Activated T-helper 1 cell treated with anti-CD3 and anti-CD28 coated beads, Interleukin-2, amount 50 U/mL, for 16 hours (primary cell): ENCODE results near the gene DOK6.
"Not testable (repeated sequence)": the region's sequence is repeated elsewhere in the genome, so short reads cannot be mapped to it uniquely, and the experiment has no call there.

Experiments used
- DNase-seq, 2 donors: peaks; one replicate each; pipeline ENCODE4 v3.0.0-alpha.2; 2020; ENCODE audit warnings: low read depth in 1 of 2, low spot score in 1 of 2

The DOK6 gene

GRCh38 chr18:69622184-69622583 lies 221.5 kb downstream of the DOK6 start:
- no peak for DNase-seq

- DNase-seq = no peak
Measured at GRCh38 chr18:69622961-69623360, 222.3 kb downstream of the DOK6 start.

- no peak for DNase-seq
Measured at GRCh38 chr18:69626171-69626570, 225.5 kb downstream of the DOK6 start.

GRCh38 chr18:69626643-69627242 lies 226.1 kb downstream of the DOK6 start:
- DNase-seq = no peak

GRCh38 chr18:69628774-69629359 lies 228.2 kb downstream of the DOK6 start:
- DNase-seq = no peak

- no peak for DNase-seq
Measured at GRCh38 chr18:69631281-69631680, 230.6 kb downstream of the DOK6 start.

- DNase-seq = no peak
Measured at GRCh38 chr18:69635482-69635881, 234.8 kb downstream of the DOK6 start.

GRCh38 chr18:69636529-69637301 lies 236.0 kb downstream of the DOK6 start:
- DNase-seq = no peak

GRCh38 chr18:69638056-69638455 lies 237.4 kb downstream of the DOK6 start:
- DNase-seq = no peak

- no peak for DNase-seq
Measured at GRCh38 chr18:69647702-69648101, 247.0 kb downstream of the DOK6 start.

- DNase-seq = no peak
Measured at GRCh38 chr18:69648486-69648885, 247.8 kb downstream of the DOK6 start.

- no peak for DNase-seq
Measured at GRCh38 chr18:69649684-69650083, 249.0 kb downstream of the DOK6 start.

GRCh38 chr18:69651243-69651642 lies 250.6 kb downstream of the DOK6 start:
- no peak for DNase-seq

GRCh38 chr18:69655816-69656215 lies 255.1 kb downstream of the DOK6 start:
- no peak for DNase-seq

- no peak for DNase-seq
Measured at GRCh38 chr18:69658103-69658502, 257.4 kb downstream of the DOK6 start.

GRCh38 chr18:69658685-69659084 lies 258.0 kb downstream of the DOK6 start:
- DNase-seq = no peak

- no peak for DNase-seq
Measured at GRCh38 chr18:69659142-69659651, 258.5 kb downstream of the DOK6 start.

GRCh38 chr18:69662090-69662489 lies 261.4 kb downstream of the DOK6 start:
- not testable (repeated sequence) for DNase-seq

GRCh38 chr18:69664399-69664798 lies 263.7 kb downstream of the DOK6 start:
- no peak for DNase-seq

GRCh38 chr18:69674292-69674877 lies 273.7 kb downstream of the DOK6 start:
- no peak for DNase-seq

GRCh38 chr18:69674966-69675365 lies 274.3 kb downstream of the DOK6 start:
- DNase-seq = no peak

- DNase-seq = no peak
Measured at GRCh38 chr18:69677595-69677994, 276.9 kb downstream of the DOK6 start.
